Thyroid gland (tissue), 4 donors: Measurements from ENCODE around the gene FAAP100. TPM values are rescaled to one million over a fixed set of nuclear protein-coding genes. Genes with fewer than 3 reads are reported as not detected.

ENCODE experiments used
- DNase-seq, 2 donors: peaks; one replicate each; pipeline ENCODE4 v3.0.0-alpha.2; 2019
- H3K27ac ChIP-seq, 3 donors: fragments of 200-600 bp; sonication (generic); 1 replicate in 2 of 3; 2 replicates in 1 of 3; pipeline ENCODE4 v1.5.1; 2016 to 2019; ENCODE audit warnings: mild to moderate bottlenecking in 1 of 3, moderate library complexity in 1 of 3
- H3K27me3 ChIP-seq: fragments of 200-600 bp; sonication (generic); one replicate; pipeline ENCODE4 v1.5.1; 2019
- H3K36me3 ChIP-seq, 2 donors: fragments of 200-600 bp; sonication (generic); one replicate each; pipeline ENCODE4 v1.5.1; 2016 to 2019
- H3K4me1 ChIP-seq, 2 donors: fragments of 200-600 bp; sonication (generic); one replicate each; pipeline ENCODE4 v1.5.1; 2017 to 2019
- H3K4me3 ChIP-seq, 3 donors: fragments of 200-600 bp; sonication (generic); replicated peaks in 1 of 3; 1 replicate in 2 of 3; 2 replicates in 1 of 3; pipeline ENCODE4 v1.5.1; 2016; ENCODE audit warnings: mild to moderate bottlenecking in 1 of 3
- H3K9me3 ChIP-seq: fragments of 200-600 bp; sonication (generic); one replicate; pipeline ENCODE4 v1.5.1; 2017
- POLR2A ChIP-seq, 2 donors: fragments of 450-650 bp; IDR thresholded peaks; one replicate each; pipeline ENCODE4 v1.6.1; 2017; ENCODE audit warnings: antibody characterized with exemption in 2 of 2, mild to moderate bottlenecking in 2 of 2, moderate library complexity in 1 of 2
- WGBS, 2 donors: methylation state at CpG; one replicate each; pipeline ENCODE4 v1.1.5; 2017; 5-methylcytosine and 5-hydroxymethylcytosine counted together
- intact Hi-C: fragments of 100-400 bp; cut with DNase I; formaldehyde crosslinking; loops from one replicate; pipeline ENCODE4 v1.15.1; 2023
- total RNA-seq, 4 donors: library from RNA; depleted of rRNA; stranded (reverse); fragments of >200 nt; gene quantifications; one replicate each; pipeline ENCODE4 v1.2.3, GENCODE V29; 2016
- TF ChIP-seq, protein P1 (sequence below), 6 experiments: fragments of 200-600 bp in 3 of 6; fragments of 450-650 bp in 3 of 6; sonication (generic) in 3 of 6; IDR thresholded peaks; one replicate each; pipeline ENCODE4 v1.5.1; 2016 to 2019; ENCODE audit warnings: antibody characterized with exemption in 6 of 6, mild to moderate bottlenecking in 2 of 6, inconsistent platforms in 1 of 6, moderate library complexity in 1 of 6

The FAAP100 gene
- total RNA-seq, 4 donors from 2014 or later = 24.1 to 35.2 (median 31.0) TPM

DNA sequence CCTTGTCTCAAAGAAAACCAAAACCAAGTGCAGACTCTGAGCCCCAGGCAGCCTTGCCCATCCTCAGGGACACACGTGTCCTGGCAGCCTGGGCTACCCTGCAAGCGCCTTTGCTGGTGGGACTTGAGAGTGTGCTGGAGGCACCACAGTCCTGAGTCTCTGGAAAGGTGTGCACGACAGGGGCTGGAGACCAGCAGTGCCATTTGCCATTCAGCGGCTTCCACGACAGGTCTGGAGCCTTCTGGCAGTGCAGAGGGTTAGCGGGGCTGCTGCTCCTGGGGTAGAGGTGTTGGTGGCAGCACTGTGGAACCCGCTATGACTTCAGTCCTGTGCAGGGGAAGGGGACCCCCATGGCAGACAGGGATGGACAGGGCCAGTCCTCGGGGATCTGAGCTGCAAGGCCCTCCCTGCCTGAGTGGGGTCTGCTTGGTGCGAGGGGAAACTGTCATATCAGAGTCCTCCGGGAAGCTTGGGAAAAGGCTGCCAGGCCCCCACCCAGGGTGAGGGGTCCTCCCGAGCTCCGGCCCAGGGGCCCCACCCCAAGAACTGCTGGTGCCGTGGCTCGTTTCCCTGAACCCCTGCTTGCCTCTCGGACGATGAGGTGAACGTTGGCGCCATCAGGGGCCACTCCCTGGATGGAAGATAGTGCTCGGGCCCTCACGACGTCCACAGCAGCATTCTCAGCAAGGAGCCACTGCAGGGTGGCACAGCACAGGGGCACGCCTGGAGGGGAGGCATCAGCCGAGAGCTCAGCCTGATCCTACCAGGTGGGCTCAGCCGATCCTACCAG is 6.8 kb downstream of the FAAP100 start:
- Histone ChIP-seq H3K9me3 (no peaks in the 10 kb centered on the region), H3K36me3 (peaks cover 24 to 36% of the 10 kb centered on the region in 2 donors), H3K4me3 (no peak overlapping the region), H3K27ac (no peak overlapping the region), H3K4me1 (no peaks in the 10 kb centered on the region), H3K27me3 (no peaks in the 10 kb centered on the region)
- TF ChIP-seq POLR2A (IDR thresholded peaks at IDR 0.05) = no peak
- TF ChIP-seq, protein P1, sequence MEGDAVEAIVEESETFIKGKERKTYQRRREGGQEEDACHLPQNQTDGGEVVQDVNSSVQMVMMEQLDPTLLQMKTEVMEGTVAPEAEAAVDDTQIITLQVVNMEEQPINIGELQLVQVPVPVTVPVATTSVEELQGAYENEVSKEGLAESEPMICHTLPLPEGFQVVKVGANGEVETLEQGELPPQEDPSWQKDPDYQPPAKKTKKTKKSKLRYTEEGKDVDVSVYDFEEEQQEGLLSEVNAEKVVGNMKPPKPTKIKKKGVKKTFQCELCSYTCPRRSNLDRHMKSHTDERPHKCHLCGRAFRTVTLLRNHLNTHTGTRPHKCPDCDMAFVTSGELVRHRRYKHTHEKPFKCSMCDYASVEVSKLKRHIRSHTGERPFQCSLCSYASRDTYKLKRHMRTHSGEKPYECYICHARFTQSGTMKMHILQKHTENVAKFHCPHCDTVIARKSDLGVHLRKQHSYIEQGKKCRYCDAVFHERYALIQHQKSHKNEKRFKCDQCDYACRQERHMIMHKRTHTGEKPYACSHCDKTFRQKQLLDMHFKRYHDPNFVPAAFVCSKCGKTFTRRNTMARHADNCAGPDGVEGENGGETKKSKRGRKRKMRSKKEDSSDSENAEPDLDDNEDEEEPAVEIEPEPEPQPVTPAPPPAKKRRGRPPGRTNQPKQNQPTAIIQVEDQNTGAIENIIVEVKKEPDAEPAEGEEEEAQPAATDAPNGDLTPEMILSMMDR (IDR thresholded peaks at IDR 0.05) = no peak
- no peak for DNase-seq
- intact Hi-C loops = loop anchor here (10.0 kb wide), 1 partner anchor 59 kb away; no protein-coding TSS in a partner anchor
- WGBS, 2 donors = 79 to 88% methylated on average over 8 to 18 of the region's 24 CpGs

- Histone ChIP-seq H3K9me3 (no peaks in the 10 kb centered on the region), H3K36me3 (peaks cover 24 to 39% of the 10 kb centered on the region in 2 donors), H3K4me3 (no peak overlapping the region), H3K27me3 (no peaks in the 10 kb centered on the region), H3K4me1 (no peaks in the 10 kb centered on the region), H3K27ac (no peak overlapping the region)
- no peak for DNase-seq
- TF ChIP-seq, protein P1 (IDR thresholded peaks at IDR 0.05) = no peak
- no peak for TF ChIP-seq POLR2A (IDR thresholded peaks at IDR 0.05)
- WGBS, 2 donors = 91 to 94% methylated on average over 7 to 8 of the region's 16 CpGs
- intact Hi-C loops = loop anchor here (10.0 kb wide), 1 partner anchor 60 kb away; no protein-coding TSS in a partner anchor
Observed at GRCh38 chr17:81544281-81544974, 7.7 kb downstream of the FAAP100 start.

- H3K36me3 ChIP-seq = peaks cover 24 to 39% of the 10 kb centered on the region in 2 donors
- no peaks in the 10 kb centered on the region for H3K9me3 ChIP-seq
- no peak overlapping the region for H3K27ac ChIP-seq
- no peaks in the 10 kb centered on the region for H3K4me1 ChIP-seq
- 92 to 97% methylated on average over 12 to 14 of the region's 15 CpGs for WGBS, 2 donors
- intact Hi-C loops = loop anchor here (10.0 kb wide), 1 partner anchor 61 kb away; no protein-coding TSS in a partner anchor
- TF ChIP-seq POLR2A (IDR thresholded peaks at IDR 0.05) = no peak
- TF ChIP-seq, protein P1 (IDR thresholded peaks at IDR 0.05) = no peak
- DNase-seq = no peak
- H3K4me3 ChIP-seq = no peak overlapping the region
- H3K27me3 ChIP-seq = no peaks in the 10 kb centered on the region
Observed at GRCh38 chr17:81543756-81544155, 8.4 kb downstream of the FAAP100 start.

- H3K4me1 ChIP-seq = no peaks in the 10 kb centered on the region
- H3K27ac ChIP-seq = no peak overlapping the region
- intact Hi-C loops = loop anchor here (10.0 kb wide), 1 partner anchor 61 kb away; no protein-coding TSS in a partner anchor
- no peaks in the 10 kb centered on the region for H3K27me3 ChIP-seq
- TF ChIP-seq, protein P1 (IDR thresholded peaks at IDR 0.05) = no peak
- TF ChIP-seq POLR2A (IDR thresholded peaks at IDR 0.05) = no peak
- no peaks in the 10 kb centered on the region for H3K9me3 ChIP-seq
- WGBS, 2 donors = 94 to 95% methylated on average over 8 to 12 of the region's 14 CpGs
- peaks cover 24 to 39% of the 10 kb centered on the region in 2 donors for H3K36me3 ChIP-seq
- H3K4me3 ChIP-seq = no peak overlapping the region
- DNase-seq = no peak
Observed at GRCh38 chr17:81543339-81543675, 8.8 kb downstream of the FAAP100 start.
